CD4-positive, alpha-beta memory T cell (primary cell): ENCODE results near the gene BRAF. TPM values are rescaled to one million over a fixed set of nuclear protein-coding genes. Genes with fewer than 3 reads are reported as not detected.

Experiments used
- CTCF ChIA-PET: fragments of 350-600 bp; sonication (Branson Sonifier 250); formaldehyde crosslinking; loops from one replicate; lab custom pipeline; 2021; ENCODE audit warnings: inconsistent platforms; ENCODE audit not compliant: partially characterized antibody; lab: Charles Lee
- POLR2A ChIA-PET: fragments of 350-600 bp; sonication (Branson Sonifier 250); formaldehyde crosslinking; loops from one replicate; lab custom pipeline; 2021; ENCODE audit not compliant: partially characterized antibody; lab: Charles Lee
- DNase-seq, 5 donors: peaks; one replicate each; pipeline versions ENCODE4 v3.0.0 to v3.0.0-alpha.2; 2020 to 2022; ENCODE audit warnings: mixed read lengths in 1 of 5
- H3K27ac ChIP-seq: one replicate; pipeline ENCODE4 v1.7.0; 2013; ENCODE audit warnings: low read depth, low read length
- H3K27me3 ChIP-seq: 2 replicates; pipeline ENCODE4 v1.7.0; 2013; ENCODE audit warnings: mild to moderate bottlenecking, low read length, moderate library complexity; ENCODE audit not compliant: insufficient read depth
- H3K36me3 ChIP-seq: 2 replicates; pipeline ENCODE4 v1.7.0; 2013; ENCODE audit warnings: mild to moderate bottlenecking, low read length, moderate library complexity; ENCODE audit not compliant: insufficient read depth
- H3K4me1 ChIP-seq: 2 replicates; pipeline ENCODE4 v1.7.0; 2013; ENCODE audit warnings: mild to moderate bottlenecking, low read length, moderate library complexity; ENCODE audit not compliant: insufficient read depth
- H3K4me3 ChIP-seq, 2 donors: one replicate each; pipeline ENCODE4 v1.7.0; 2013; ENCODE audit warnings: low read length in 2 of 2, mild to moderate bottlenecking in 1 of 2
- H3K9me3 ChIP-seq, 2 donors: one replicate each; pipeline ENCODE4 v1.7.0; 2013; ENCODE audit warnings: low read length in 2 of 2, control low read depth in 1 of 2; ENCODE audit not compliant: control insufficient read depth in 1 of 2
- H3K27ac Mint-ChIP-seq, 7 donors: one replicate each; pipeline ENCODE4 v1.8.0; 2020 to 2021; ENCODE audit warnings: mixed read lengths in 7 of 7, mild to moderate bottlenecking in 6 of 7, inconsistent platforms in 3 of 7, moderate library complexity in 3 of 7
- H3K27me3 Mint-ChIP-seq, 2 donors: one replicate each; pipeline ENCODE4 v1.8.0; 2020 to 2021; ENCODE audit warnings: mixed read lengths in 2 of 2
- H3K36me3 Mint-ChIP-seq, 2 donors: one replicate each; pipeline ENCODE4 v1.8.0; 2020 to 2021; ENCODE audit warnings: mixed read lengths in 2 of 2, inconsistent platforms in 1 of 2, mild to moderate bottlenecking in 1 of 2
- H3K4me1 Mint-ChIP-seq, 4 donors: one replicate each; pipeline ENCODE4 v1.8.0; 2020 to 2021; ENCODE audit warnings: mixed read lengths in 4 of 4, mild to moderate bottlenecking in 1 of 4
- H3K4me3 Mint-ChIP-seq, 8 donors: one replicate each; pipeline ENCODE4 v1.8.0; 2020 to 2021; ENCODE audit warnings: mixed read lengths in 8 of 8, mild to moderate bottlenecking in 7 of 8, moderate library complexity in 6 of 8, inconsistent platforms in 3 of 8
- H3K9me3 Mint-ChIP-seq, 8 donors: one replicate each; pipeline ENCODE4 v1.8.0; 2020 to 2021; ENCODE audit warnings: mixed read lengths in 8 of 8, mild to moderate bottlenecking in 5 of 8, inconsistent platforms in 3 of 8, moderate library complexity in 1 of 8
- intact Hi-C: fragments of 100-400 bp; cut with micrococcal nuclease; formaldehyde crosslinking; loops from one replicate; pipeline ENCODE4 v1.15.1; 2023
- polyA plus RNA-seq, 2 donors: library from polyadenylated mRNA; unstranded; fragments of 300-500 nt; fragmentation: Illumina TruSeq; gene quantifications; one replicate each; pipeline ENCODE4 v1.2.3, GENCODE V29; 2021
- total RNA-seq, 2 experiments: library from RNA; stranded (reverse); gene quantifications; one replicate each; pipeline ENCODE4 v1.2.3, GENCODE V29; 2021

BRAF gene
- total and polyA plus RNA-seq, 4 experiments from 2014 or later: 10.0 to 52.5 (median 28.8) TPM

GRCh38 chr7:140867467-140868462 lies 57.0 kb downstream of the BRAF start:
- H3K4me3 Mint-ChIP-seq: peak overlapping the region in 2 of 8 donors; percentile 17 to 18
- no peak overlapping the region for H3K27ac Mint-ChIP-seq
- no peak overlapping the region for H3K4me3 ChIP-seq
- no peak overlapping the region for H3K27ac ChIP-seq
- POLR2A ChIA-PET: no interaction called here
- no peak for DNase-seq
- no peaks in the 10 kb centered on the region for H3K36me3 ChIP-seq
- H3K27me3 ChIP-seq: no peaks in the 10 kb centered on the region
- no peaks in the 10 kb centered on the region for H3K27me3 Mint-ChIP-seq
- H3K36me3 Mint-ChIP-seq: peaks cover 17 to 22% of the 10 kb centered on the region in 2 donors
- CTCF ChIA-PET: no interaction called here
- peaks cover 31 to 67% (median 46%) of the 10 kb centered on the region in 4 donors for H3K4me1 Mint-ChIP-seq
- peaks cover 0 to 1% (median 0%) of the 10 kb centered on the region in 8 donors for H3K9me3 Mint-ChIP-seq
- H3K4me1 ChIP-seq: no peaks in the 10 kb centered on the region
- no peaks in the 10 kb centered on the region for H3K9me3 ChIP-seq
- intact Hi-C loops: no loop called here

GRCh38 chr7:140866926-140867325 lies 57.8 kb downstream of the BRAF start:
- intact Hi-C loops: no loop called here
- DNase-seq: no peak
- no peak overlapping the region for H3K4me3 Mint-ChIP-seq
- peaks cover 0 to 1% (median 0%) of the 10 kb centered on the region in 8 donors for H3K9me3 Mint-ChIP-seq
- Histone ChIP-seq H3K4me1 (no peaks in the 10 kb centered on the region), H3K27me3 (no peaks in the 10 kb centered on the region), H3K4me3 (no peak overlapping the region), H3K9me3 (no peaks in the 10 kb centered on the region), H3K36me3 (no peaks in the 10 kb centered on the region), H3K27ac (no peak overlapping the region)
- ChIA-PET CTCF (no interaction called here), POLR2A (no interaction called here)
- H3K36me3 Mint-ChIP-seq: peaks cover 17 to 22% of the 10 kb centered on the region in 2 donors
- H3K4me1 Mint-ChIP-seq: peaks cover 34 to 73% (median 53%) of the 10 kb centered on the region in 4 donors
- no peak overlapping the region for H3K27ac Mint-ChIP-seq
- H3K27me3 Mint-ChIP-seq: no peaks in the 10 kb centered on the region

GRCh38 chr7:140864732-140865131 lies 60.0 kb downstream of the BRAF start:
- no peaks in the 10 kb centered on the region for H3K9me3 ChIP-seq
- H3K36me3 Mint-ChIP-seq: peaks cover 17 to 19% of the 10 kb centered on the region in 2 donors
- no peaks in the 10 kb centered on the region for H3K27me3 Mint-ChIP-seq
- CTCF ChIA-PET: no interaction called here
- H3K27me3 ChIP-seq: no peaks in the 10 kb centered on the region
- no peaks in the 10 kb centered on the region for H3K36me3 ChIP-seq
- no peak overlapping the region for H3K27ac ChIP-seq
- intact Hi-C loops: no loop called here
- H3K4me1 Mint-ChIP-seq: peaks cover 32 to 69% (median 49%) of the 10 kb centered on the region in 4 donors
- no peak overlapping the region for H3K27ac Mint-ChIP-seq
- peaks cover 0 to 1% (median 0%) of the 10 kb centered on the region in 8 donors for H3K9me3 Mint-ChIP-seq
- no peak for DNase-seq
- H3K4me1 ChIP-seq: peaks cover 4% of the 10 kb centered on the region
- H3K4me3 Mint-ChIP-seq: no peak overlapping the region
- no peak overlapping the region for H3K4me3 ChIP-seq
- POLR2A ChIA-PET: interaction anchor here (0.6 kb wide), 1 partner anchor 37 kb away, joined by 3 read pairs; no protein-coding TSS in a partner anchor

DNA sequence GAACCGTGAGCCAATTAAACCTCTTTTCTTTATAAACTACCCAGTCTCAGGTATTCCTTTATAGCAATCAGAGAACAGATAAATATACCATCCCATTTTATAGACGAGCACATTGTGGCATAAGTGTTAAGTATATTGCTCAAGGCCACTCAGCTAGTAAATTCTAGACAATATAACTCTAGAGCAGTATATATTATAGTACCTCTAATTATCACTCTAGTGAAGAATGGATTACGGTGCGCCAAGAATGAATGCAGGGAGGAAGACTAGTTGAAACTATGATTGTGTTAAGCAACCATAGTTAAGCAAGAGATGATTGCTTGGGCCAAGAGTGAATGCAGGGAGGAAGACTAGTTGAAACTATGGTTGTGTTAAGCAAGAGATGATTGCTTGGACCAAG lies 60.9 kb downstream of the BRAF start:
- Mint-ChIP-seq H3K27ac (peak overlapping the region in 2 of 7 donors; percentile 3 to 26), H3K9me3 (peaks cover 0 to 1% (median 0%) of the 10 kb centered on the region in 8 donors), H3K4me1 (peaks cover 30 to 66% (median 47%) of the 10 kb centered on the region in 4 donors), H3K4me3 (no peak overlapping the region), H3K27me3 (no peaks in the 10 kb centered on the region), H3K36me3 (peaks cover 15 to 19% of the 10 kb centered on the region in 2 donors)
- Histone ChIP-seq H3K9me3 (no peaks in the 10 kb centered on the region), H3K27me3 (no peaks in the 10 kb centered on the region), H3K36me3 (no peaks in the 10 kb centered on the region), H3K4me3 (no peak overlapping the region), H3K4me1 (peaks cover 4% of the 10 kb centered on the region), H3K27ac (no peak overlapping the region)
- ChIA-PET CTCF (no interaction called here), POLR2A (no interaction called here)
- no peak for DNase-seq
- intact Hi-C loops: no loop called here

- Mint-ChIP-seq H3K27ac (no peak overlapping the region), H3K9me3 (no peaks in the 10 kb centered on the region), H3K36me3 (peaks cover 11 to 19% of the 10 kb centered on the region in 2 donors), H3K4me1 (peaks cover 28 to 62% (median 43%) of the 10 kb centered on the region in 4 donors), H3K27me3 (no peaks in the 10 kb centered on the region), H3K4me3 (peak overlapping the region in 1 of 8 donors; percentile 3)
- ChIA-PET POLR2A (no interaction called here), CTCF (no interaction called here)
- Histone ChIP-seq H3K9me3 (no peaks in the 10 kb centered on the region), H3K4me3 (no peak overlapping the region), H3K27ac (no peak overlapping the region), H3K4me1 (peaks cover 4% of the 10 kb centered on the region), H3K27me3 (no peaks in the 10 kb centered on the region), H3K36me3 (no peaks in the 10 kb centered on the region)
- intact Hi-C loops: no loop called here
- no peak for DNase-seq
Observed at GRCh38 chr7:140863184-140863583, 61.5 kb downstream of the BRAF start.

GRCh38 chr7:140857048-140857447 lies 67.7 kb downstream of the BRAF start:
- H3K27me3 ChIP-seq: no peaks in the 10 kb centered on the region
- no peaks in the 10 kb centered on the region for H3K9me3 ChIP-seq
- H3K27me3 Mint-ChIP-seq: no peaks in the 10 kb centered on the region
- H3K4me3 Mint-ChIP-seq: no peak overlapping the region
- no peaks in the 10 kb centered on the region for H3K36me3 ChIP-seq
- DNase-seq: no peak
- no peaks in the 10 kb centered on the region for H3K9me3 Mint-ChIP-seq
- POLR2A ChIA-PET: no interaction called here
- no peak overlapping the region for H3K27ac ChIP-seq
- CTCF ChIA-PET: no interaction called here
- H3K27ac Mint-ChIP-seq: peak overlapping the region in 1 of 7 donors; percentile 11
- intact Hi-C loops: no loop called here
- H3K36me3 Mint-ChIP-seq: peaks cover 0 to 2% of the 10 kb centered on the region in 2 donors
- H3K4me1 Mint-ChIP-seq: peaks cover 35 to 59% (median 41%) of the 10 kb centered on the region in 4 donors
- H3K4me1 ChIP-seq: peaks cover 4% of the 10 kb centered on the region
- H3K4me3 ChIP-seq: no peak overlapping the region

DNA sequence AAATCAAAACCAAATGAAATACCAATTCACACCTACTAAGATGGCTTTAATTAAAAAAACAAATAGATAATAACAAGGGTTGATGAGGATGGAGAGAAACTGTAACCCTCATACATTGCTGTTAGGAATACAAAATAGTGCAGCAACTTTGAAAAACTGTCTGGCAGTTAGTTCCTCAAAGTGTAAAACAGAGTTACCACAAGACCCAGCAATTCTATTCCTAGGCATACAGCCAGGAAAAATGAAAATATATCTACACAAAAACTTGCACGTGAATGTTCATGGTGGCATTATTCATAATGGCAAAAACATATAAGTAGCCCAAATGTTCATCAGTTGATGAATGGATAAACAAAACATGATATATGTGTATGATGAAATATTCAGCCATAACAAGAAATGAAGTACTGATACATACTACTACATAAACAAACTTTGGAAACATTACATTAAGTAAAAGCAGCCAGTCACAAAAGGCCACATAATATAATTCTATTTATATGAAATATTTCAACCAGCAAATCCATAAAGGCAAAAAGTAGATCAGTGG lies 83.5 kb downstream of the BRAF start:
- Mint-ChIP-seq H3K27ac (no peak overlapping the region), H3K9me3 (no peaks in the 10 kb centered on the region), H3K36me3 (peaks cover 35 to 36% of the 10 kb centered on the region in 2 donors), H3K4me3 (no peak overlapping the region), H3K27me3 (no peaks in the 10 kb centered on the region), H3K4me1 (peaks cover 0 to 3% (median under 1%) of the 10 kb centered on the region in 4 donors)
- intact Hi-C loops: no loop called here
- CTCF ChIA-PET: no interaction called here
- H3K27ac ChIP-seq: no peak overlapping the region
- H3K27me3 ChIP-seq: no peaks in the 10 kb centered on the region
- no peaks in the 10 kb centered on the region for H3K36me3 ChIP-seq
- no peak for DNase-seq
- H3K4me1 ChIP-seq: no peaks in the 10 kb centered on the region
- POLR2A ChIA-PET: no interaction called here
- no peaks in the 10 kb centered on the region for H3K9me3 ChIP-seq
- no peak overlapping the region for H3K4me3 ChIP-seq
